WERI-Rb-1 (cell line): Measurements from ENCODE around the gene CKLF.
"Not testable (repeated sequence)": the region's sequence is repeated elsewhere in the genome, so short reads cannot be mapped to it uniquely, and the experiment has no call there.

ENCODE experiments used
- DNase-seq: peaks from one replicate; pipeline ENCODE4 v3.0.0-alpha.2; 2020
- H3K27ac ChIP-seq: fragments of 250-450 bp; sonication (Bioruptor Pico); 2 replicates; pipeline ENCODE4 v1.5.1; 2020; ENCODE audit warnings: mild to moderate bottlenecking, moderate library complexity
- H3K27me3 ChIP-seq: fragments of 250-450 bp; sonication (Bioruptor Pico); 2 replicates; pipeline ENCODE4 v1.5.1; 2021; ENCODE audit warnings: mild to moderate bottlenecking, low read depth, moderate library complexity; ENCODE audit not compliant: insufficient read depth, severe bottlenecking
- H3K36me3 ChIP-seq: fragments of 250-450 bp; sonication (Bioruptor Pico); 2 replicates; pipeline ENCODE4 v1.5.1; 2020; ENCODE audit warnings: mild to moderate bottlenecking, moderate library complexity
- H3K4me3 ChIP-seq: 2 replicates; pipeline ENCODE4 v1.5.1; 2011; ENCODE audit warnings: low read depth, mild to moderate bottlenecking, control low read depth, low read length
- H3K9me3 ChIP-seq: fragments of 250-450 bp; sonication (Bioruptor Pico); 2 replicates; pipeline ENCODE4 v1.5.1; 2021; ENCODE audit warnings: mild to moderate bottlenecking, moderate library complexity; ENCODE audit not compliant: severe bottlenecking
- CTCF ChIP-seq: IDR thresholded peaks from 2 replicates; pipeline ENCODE4 v1.5.1; 2011; ENCODE audit warnings: low read depth, mild to moderate bottlenecking, control low read depth, inconsistent platforms, low read length

Gene CKLF

GRCh38 chr16:66592814-66593213 is 40.4 kb downstream of the CKLF start:
- TF ChIP-seq CTCF, result no peak
- H3K36me3 ChIP-seq, result no peaks in the 10 kb centered on the region
- H3K9me3 ChIP-seq, result no peaks in the 10 kb centered on the region
- no peak for DNase-seq
- H3K4me3 ChIP-seq, result no peak overlapping the region
- H3K27me3 ChIP-seq, result no peaks in the 10 kb centered on the region
- no peak overlapping the region for H3K27ac ChIP-seq

- TF ChIP-seq CTCF, result no peak
- H3K4me3 ChIP-seq, result no peak overlapping the region
These were observed 42.4 kb downstream of the CKLF start for GRCh38 chr16:66594739-66595138.

GRCh38 chr16:66596559-66596958 is 44.2 kb downstream of the CKLF start:
- H3K9me3 ChIP-seq, H3K4me3 ChIP-seq, H3K27ac ChIP-seq, H3K27me3 ChIP-seq, DNase-seq, H3K36me3 ChIP-seq: not testable (repeated sequence)

More at GRCh38 chr16:66594739-66595138, 42.4 kb downstream of the CKLF start:
- Histone ChIP-seq H3K36me3 (no peaks in the 10 kb centered on the region), H3K9me3 (no peaks in the 10 kb centered on the region), H3K27ac (no peak overlapping the region), H3K27me3 (no peaks in the 10 kb centered on the region)
- no peak for DNase-seq

- DNase-seq, result no peak
- Histone ChIP-seq H3K9me3 (peaks cover 4% of the 10 kb centered on the region), H3K27me3 (no peaks in the 10 kb centered on the region), H3K36me3 (no peaks in the 10 kb centered on the region), H3K4me3 (no peak overlapping the region), H3K27ac (no peak overlapping the region)
- TF ChIP-seq CTCF, result no peak
These were observed 44.8 kb downstream of the CKLF start for GRCh38 chr16:66596986-66597848.

GRCh38 chr16:66598111-66598510 is 45.7 kb downstream of the CKLF start:
- H3K4me3 ChIP-seq, result no peak overlapping the region
- H3K27me3 ChIP-seq, result no peaks in the 10 kb centered on the region
- no peak for TF ChIP-seq CTCF
- no peaks in the 10 kb centered on the region for H3K36me3 ChIP-seq
- H3K27ac ChIP-seq, result no peak overlapping the region
- DNase-seq, result no peak
- H3K9me3 ChIP-seq, result peaks cover 4% of the 10 kb centered on the region

- no peak overlapping the region for H3K4me3 ChIP-seq
- no peak for DNase-seq
- no peaks in the 10 kb centered on the region for H3K27me3 ChIP-seq
- H3K36me3 ChIP-seq, result no peaks in the 10 kb centered on the region
- TF ChIP-seq CTCF, result no peak
- peaks cover 4% of the 10 kb centered on the region for H3K9me3 ChIP-seq
- no peak overlapping the region for H3K27ac ChIP-seq
These were observed 47.4 kb downstream of the CKLF start for GRCh38 chr16:66599726-66600125.
